Activated CD8-positive, alpha-beta T cell treated with anti-CD3 and anti-CD28 coated beads for 36 hours (primary cell): ENCODE measurements around the gene CFAP53. TPM values are rescaled to one million over a fixed set of nuclear protein-coding genes. Genes with fewer than 3 reads are reported as not detected.

Experiments
- ATAC-seq: fragments of 200-7000 bp; cut with Tn5 transposase; one replicate; pipeline ENCODE4 v1.10.0; 2021; ENCODE audit warnings: mild to moderate bottlenecking, moderate library complexity
- CTCF ChIA-PET: fragments of 350-600 bp; sonication (Branson Sonifier 250); formaldehyde crosslinking; loops from one replicate; lab custom pipeline; 2021; ENCODE audit warnings: antibody characterized with exemption; lab: Charles Lee
- POLR2A ChIA-PET: fragments of 350-600 bp; sonication (Branson Sonifier 250); formaldehyde crosslinking; loops from one replicate; lab custom pipeline; 2021; ENCODE audit warnings: antibody characterized with exemption; lab: Charles Lee
- DNase-seq: peaks from one replicate; pipeline ENCODE4 v3.0.0-alpha.2; 2020
- H3K27ac Mint-ChIP-seq: one replicate; pipeline ENCODE4 v1.8.0; 2021; ENCODE audit warnings: mild to moderate bottlenecking, mixed read lengths
- H3K27me3 Mint-ChIP-seq: one replicate; pipeline ENCODE4 v1.8.0; 2021; ENCODE audit warnings: mixed read lengths
- H3K36me3 Mint-ChIP-seq: one replicate; pipeline ENCODE4 v1.8.0; 2021; ENCODE audit warnings: low read depth, mixed read lengths
- H3K4me1 Mint-ChIP-seq: one replicate; pipeline ENCODE4 v1.8.0; 2021; ENCODE audit warnings: low read depth, mixed read lengths
- H3K4me3 Mint-ChIP-seq: one replicate; pipeline ENCODE4 v1.8.0; 2021; ENCODE audit warnings: mild to moderate bottlenecking, moderate library complexity, mixed read lengths
- H3K9me3 Mint-ChIP-seq: one replicate; pipeline ENCODE4 v1.8.0; 2021; ENCODE audit warnings: mixed read lengths
- CTCF ChIP-seq: fragments of 200-600 bp; IDR thresholded peaks from one replicate; pipeline ENCODE4 v1.8.0; 2022; ENCODE audit warnings: antibody characterized with exemption, mild to moderate bottlenecking
- intact Hi-C: fragments of 100-400 bp; cut with micrococcal nuclease; formaldehyde crosslinking; loops from one replicate; pipeline ENCODE4 v1.10.0; 2022
- total RNA-seq, 2 experiments: library from RNA; stranded (reverse); gene quantifications; one replicate each; pipeline ENCODE4 v1.2.3, GENCODE V29; 2021

The CFAP53 gene
- total RNA-seq, 2 experiments from 2014 or later = 0.27 to 0.76 TPM

- H3K9me3 Mint-ChIP-seq = no peaks in the 10 kb centered on the region
- peak within 1 kb of the TSS; percentile 96 for H3K4me3 Mint-ChIP-seq
- H3K4me1 Mint-ChIP-seq = peaks cover 33% of the 10 kb centered on the region
- ChIA-PET POLR2A (no interaction called here), CTCF (interaction anchor here (0.8 to 2.7 kb wide), 2 partner anchors 10 to 70 kb away, joined by 3 to 13 read pairs; no protein-coding TSS in a partner anchor)
- DNase-seq (peak; percentile 98), ATAC-seq (peak; percentile 92)
- H3K36me3 Mint-ChIP-seq = peaks cover 43% of the 10 kb centered on the region
- H3K27ac Mint-ChIP-seq = peak within 1 kb of the TSS; percentile 95
- no peaks in the 10 kb centered on the region for H3K27me3 Mint-ChIP-seq
- TF ChIP-seq CTCF = no peak
- intact Hi-C loops = loop anchor here (1.0 kb wide), 1 partner anchor 21 kb away; the partner anchor contains the start of gene CFAP53
Observed at GRCh38 chr18:50287441-50288347, 21.4 kb upstream of the CFAP53 start, which contains the start of gene CXXC1. CXXC1 (minus strand) TSS chr18:50287692; CDS start chr18:50287589, 103 bp downstream.

- no peak for TF ChIP-seq CTCF
- intact Hi-C loops = loop anchor here (1.0 kb wide), 1 partner anchor 21 kb away; the partner anchor contains the start of gene CFAP53
- Mint-ChIP-seq H3K4me3 (peak overlapping the region; percentile 96), H3K36me3 (peaks cover 50% of the 10 kb centered on the region), H3K4me1 (peaks cover 39% of the 10 kb centered on the region), H3K27ac (peak overlapping the region; percentile 95), H3K9me3 (no peaks in the 10 kb centered on the region), H3K27me3 (no peaks in the 10 kb centered on the region)
- ChIA-PET CTCF (no interaction called here), POLR2A (no interaction called here)
- ATAC-seq (no peak), DNase-seq (no peak)
Observed at GRCh38 chr18:50287028-50287440, 20.7 kb upstream of the CFAP53 start.

GRCh38 chr18:50286391-50287027, 20.2 kb upstream of the CFAP53 start:
- peaks cover 39% of the 10 kb centered on the region for H3K4me1 Mint-ChIP-seq
- CTCF ChIA-PET = no interaction called here
- TF ChIP-seq CTCF = no peak
- no peak for ATAC-seq
- H3K27ac Mint-ChIP-seq = peak overlapping the region; percentile 95
- peak; percentile 71 for DNase-seq
- intact Hi-C loops = loop anchor here (1.0 kb wide), 1 partner anchor 20 kb away; the partner anchor contains the start of gene CFAP53
- no peaks in the 10 kb centered on the region for H3K9me3 Mint-ChIP-seq
- no peaks in the 10 kb centered on the region for H3K27me3 Mint-ChIP-seq
- peak overlapping the region; percentile 96 for H3K4me3 Mint-ChIP-seq
- peaks cover 50% of the 10 kb centered on the region for H3K36me3 Mint-ChIP-seq
- POLR2A ChIA-PET = no interaction called here

GRCh38 chr18:50285631-50286321, 19.5 kb upstream of the CFAP53 start:
- Mint-ChIP-seq H3K4me1 (peaks cover 39% of the 10 kb centered on the region), H3K4me3 (peak overlapping the region; percentile 96), H3K27me3 (no peaks in the 10 kb centered on the region), H3K36me3 (peaks cover 50% of the 10 kb centered on the region), H3K9me3 (no peaks in the 10 kb centered on the region), H3K27ac (peak overlapping the region; percentile 95)
- DNase-seq (no peak), ATAC-seq (no peak)
- ChIA-PET CTCF (no interaction called here), POLR2A (no interaction called here)
- TF ChIP-seq CTCF = no peak
- intact Hi-C loops = no loop called here
